OCI-LY1 (cell line): Measurements from ENCODE around the gene TBCE.

Experiments
- EZH2 ChIP-seq: fragments of 200-600 bp; sonication (generic), shearing (Covaris generic); IDR thresholded peaks from 2 replicates; pipeline ENCODE4 v1.8.0; 2017; ENCODE audit warnings: borderline replicate concordance, mixed run types, mild to moderate bottlenecking, antibody characterized with exemption, low read length, moderate library complexity, mixed read lengths
- TF ChIP-seq, protein P1 (sequence below): fragments of 200-600 bp; sonication (generic), shearing (Covaris generic); IDR thresholded peaks from 2 replicates; pipeline ENCODE4 v1.5.1; 2017; ENCODE audit warnings: mild to moderate bottlenecking, antibody characterized with exemption, low read length, moderate library complexity, mixed read lengths

DNA sequence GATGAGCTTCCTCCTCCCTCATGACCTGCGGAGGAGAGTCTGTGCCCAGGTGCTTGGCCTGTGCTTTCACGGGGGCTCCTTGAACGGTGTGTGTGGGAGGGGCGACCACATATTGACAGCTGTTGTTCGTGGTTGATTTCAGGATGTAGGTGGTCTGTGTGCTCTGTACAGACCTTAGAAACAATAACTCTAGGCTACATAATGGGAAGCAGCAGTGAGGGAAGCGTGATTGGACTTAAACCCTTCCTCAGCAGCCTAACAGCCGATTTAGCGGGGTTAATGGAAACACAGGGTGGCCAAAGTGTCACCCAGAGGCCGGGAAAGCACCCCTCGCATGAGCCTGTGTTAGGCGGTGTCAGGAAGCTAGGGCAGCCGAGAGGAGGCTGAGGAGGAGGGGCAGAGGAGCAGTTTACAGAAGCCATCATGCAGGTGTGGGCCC lies 56.0 kb downstream of the TBCE start:
- TF ChIP-seq, protein P1, sequence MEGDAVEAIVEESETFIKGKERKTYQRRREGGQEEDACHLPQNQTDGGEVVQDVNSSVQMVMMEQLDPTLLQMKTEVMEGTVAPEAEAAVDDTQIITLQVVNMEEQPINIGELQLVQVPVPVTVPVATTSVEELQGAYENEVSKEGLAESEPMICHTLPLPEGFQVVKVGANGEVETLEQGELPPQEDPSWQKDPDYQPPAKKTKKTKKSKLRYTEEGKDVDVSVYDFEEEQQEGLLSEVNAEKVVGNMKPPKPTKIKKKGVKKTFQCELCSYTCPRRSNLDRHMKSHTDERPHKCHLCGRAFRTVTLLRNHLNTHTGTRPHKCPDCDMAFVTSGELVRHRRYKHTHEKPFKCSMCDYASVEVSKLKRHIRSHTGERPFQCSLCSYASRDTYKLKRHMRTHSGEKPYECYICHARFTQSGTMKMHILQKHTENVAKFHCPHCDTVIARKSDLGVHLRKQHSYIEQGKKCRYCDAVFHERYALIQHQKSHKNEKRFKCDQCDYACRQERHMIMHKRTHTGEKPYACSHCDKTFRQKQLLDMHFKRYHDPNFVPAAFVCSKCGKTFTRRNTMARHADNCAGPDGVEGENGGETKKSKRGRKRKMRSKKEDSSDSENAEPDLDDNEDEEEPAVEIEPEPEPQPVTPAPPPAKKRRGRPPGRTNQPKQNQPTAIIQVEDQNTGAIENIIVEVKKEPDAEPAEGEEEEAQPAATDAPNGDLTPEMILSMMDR: no peak
- no peak for TF ChIP-seq EZH2
